IMR-90 (cell line): ENCODE data around the gene HAAO. TPM values are rescaled to one million over a fixed set of nuclear protein-coding genes. Genes with fewer than 3 reads are reported as not detected.

Experiments
- ATAC-seq: fragments of 200-7000 bp; cut with Tn5 transposase; 2 replicates; pipeline ENCODE4 v1.9.1; 2020; ENCODE audit warnings: low read depth, mild to moderate bottlenecking, moderate library complexity
- BruUV-seq: library from RNA; stranded (reverse); fragments of 400-500 nt; replicated peaks from 2 replicates; lab custom pipeline; 2021; lab: Mats Ljungman, UMichigan
- CTCF ChIA-PET: fragments of 300-600 bp; formaldehyde crosslinking; extraction: SDS; loops from one replicate; lab custom pipeline; 2021; ENCODE audit warnings: antibody characterized with exemption; lab: Yijun Ruan, JAX
- POLR2A ChIA-PET: fragments of 300-600 bp; sonication (Branson Sonifier 250); formaldehyde crosslinking; loops from one replicate; lab custom pipeline; 2022; ENCODE audit warnings: antibody characterized with exemption; ENCODE audit not compliant: unreplicated experiment; lab: Charles Lee
- DNase-seq: peaks from one replicate; pipeline ENCODE4 v3.0.0; 2013
- H2AFZ ChIP-seq: replicated peaks from 2 replicates; pipeline ENCODE3; 2013; ENCODE audit warnings: low read length, mild to moderate bottlenecking; ENCODE audit not compliant: poor library complexity
- H2AK5ac ChIP-seq: 2 replicates; pipeline ENCODE4 v1.6.1; 2013; ENCODE audit warnings: low read depth, low read length, inconsistent platforms
- H2AK9ac ChIP-seq: replicated peaks from 2 replicates; pipeline ENCODE3; 2013; ENCODE audit warnings: mild to moderate bottlenecking, low read depth, low read length, moderate library complexity; ENCODE audit not compliant: poor library complexity
- H2BK120ac ChIP-seq: 2 replicates; pipeline ENCODE4 v1.6.1; 2013; ENCODE audit warnings: low read depth, low read length, inconsistent platforms
- H2BK15ac ChIP-seq: 3 replicates; pipeline ENCODE4 v1.6.1; 2013; ENCODE audit warnings: low read depth, low read length, inconsistent platforms
- H2BK20ac ChIP-seq: 2 replicates; pipeline ENCODE4 v1.6.1; 2013; ENCODE audit warnings: low read depth, mild to moderate bottlenecking, inconsistent platforms, low read length, moderate library complexity
- H2BK5ac ChIP-seq: 2 replicates; pipeline ENCODE4 v1.6.1; 2013; ENCODE audit warnings: mild to moderate bottlenecking, low read depth, low read length, inconsistent platforms; ENCODE audit not compliant: poor library complexity, severe bottlenecking
- H3K14ac ChIP-seq: replicated peaks from 2 replicates; pipeline ENCODE4 v1.6.1; 2013; ENCODE audit warnings: low read depth, low read length, inconsistent platforms
- H3K18ac ChIP-seq: 2 replicates; pipeline ENCODE4 v1.6.1; 2013; ENCODE audit warnings: low read depth, low read length, control low read depth
- H3K23ac ChIP-seq: 2 replicates; pipeline ENCODE4 v1.6.1; 2013; ENCODE audit warnings: low read depth, low read length, inconsistent platforms
- H3K27ac ChIP-seq: 2 replicates; pipeline ENCODE4 v1.5.1; 2013; ENCODE audit warnings: mild to moderate bottlenecking, control low read depth, low read length; ENCODE audit not compliant: insufficient read depth
- H3K27me3 ChIP-seq: 2 replicates; pipeline ENCODE4 v1.6.1; 2013; ENCODE audit warnings: low read length; ENCODE audit not compliant: control insufficient read depth, insufficient read depth
- H3K36me3 ChIP-seq: 2 replicates; pipeline ENCODE4 v1.6.1; 2013; ENCODE audit warnings: low read length, mixed read lengths; ENCODE audit not compliant: control insufficient read depth, insufficient read depth
- H3K4ac ChIP-seq: 2 replicates; pipeline ENCODE4 v1.6.1; 2013; ENCODE audit warnings: low read depth, low read length, inconsistent platforms
- H3K4me1 ChIP-seq: 2 replicates; pipeline ENCODE4 v1.6.1; 2013; ENCODE audit warnings: low read length, mixed read lengths; ENCODE audit not compliant: control insufficient read depth, insufficient read depth
- H3K4me2 ChIP-seq: 2 replicates; pipeline ENCODE4 v1.6.1; 2013; ENCODE audit warnings: low read depth, mild to moderate bottlenecking, control low read depth, low read length, moderate library complexity
- H3K4me3 ChIP-seq: 2 replicates; pipeline ENCODE4 v1.5.1; 2013; ENCODE audit warnings: low read depth, mild to moderate bottlenecking, control low read depth, low read length, moderate library complexity; ENCODE audit not compliant: insufficient read depth
- H3K56ac ChIP-seq: 2 replicates; pipeline ENCODE4 v1.6.1; 2013; ENCODE audit warnings: low read length, inconsistent platforms; ENCODE audit not compliant: insufficient read depth; ENCODE audit errors: extremely low read depth
- H3K79me1 ChIP-seq, 2 experiments: 2 replicates each; pipeline ENCODE4 v1.6.1; 2013; ENCODE audit warnings: low read length in 2 of 2, inconsistent platforms in 1 of 2, low read depth in 1 of 2
- H3K9ac ChIP-seq: 2 replicates; pipeline ENCODE4 v1.6.1; 2013; ENCODE audit warnings: low read depth, low read length, control low read depth
- H3K9me1 ChIP-seq: 2 replicates; pipeline ENCODE4 v1.6.1; 2013; ENCODE audit warnings: low read length, inconsistent platforms; ENCODE audit not compliant: insufficient read depth
- H3K9me3 ChIP-seq: 2 replicates; pipeline ENCODE4 v1.6.1; 2013; ENCODE audit warnings: low read length; ENCODE audit not compliant: control insufficient read depth, insufficient read depth
- H4K20me1 ChIP-seq: 2 replicates; pipeline ENCODE4 v1.6.1; 2013; ENCODE audit warnings: low read length, inconsistent platforms; ENCODE audit not compliant: insufficient read depth
- H4K5ac ChIP-seq: 2 replicates; pipeline ENCODE4 v1.6.1; 2013; ENCODE audit warnings: mild to moderate bottlenecking, low read depth, low read length, control low read depth
- H4K8ac ChIP-seq, 2 experiments: 2 replicates each; pipeline ENCODE4 v1.6.1; 2013; ENCODE audit warnings: low read depth in 2 of 2, low read length in 2 of 2, control low read depth in 1 of 2, inconsistent platforms in 1 of 2
- H4K91ac ChIP-seq: 2 replicates; pipeline ENCODE4 v1.6.1; 2013; ENCODE audit warnings: low read depth, low read length, inconsistent platforms; ENCODE audit not compliant: insufficient read depth
- ELK1 ChIP-seq: fragments of 150-350 bp; IDR thresholded peaks from 2 replicates; pipeline ENCODE4 v1.6.1; 2016; ENCODE audit warnings: low read depth, mild to moderate bottlenecking, low read length, moderate library complexity, borderline replicate concordance
- MAZ ChIP-seq: IDR thresholded peaks from 2 replicates; pipeline ENCODE4 v1.6.1; 2012; ENCODE audit warnings: low read depth, mild to moderate bottlenecking, low read length, improper control_type of control experiment, moderate library complexity, borderline replicate concordance
- MXI1 ChIP-seq: IDR thresholded peaks from 2 replicates; pipeline ENCODE4 v1.6.1; 2012; ENCODE audit warnings: low read depth, mild to moderate bottlenecking, low read length, moderate library complexity, borderline replicate concordance
- POLR2A ChIP-seq: IDR thresholded peaks from 2 replicates; pipeline ENCODE4 v1.6.1; 2012; ENCODE audit warnings: mild to moderate bottlenecking, low read depth, low read length
- RAD21 ChIP-seq: IDR thresholded peaks from 2 replicates; pipeline ENCODE4 v1.6.1; 2012; ENCODE audit warnings: low read length, improper control_type of control experiment
- RCOR1 ChIP-seq: IDR thresholded peaks from 2 replicates; pipeline ENCODE4 v1.6.1; 2012; ENCODE audit warnings: mild to moderate bottlenecking, low read length, improper control_type of control experiment; ENCODE audit not compliant: insufficient replicate concordance
- SMC3 ChIP-seq: fragments of 150-350 bp; IDR thresholded peaks from 2 replicates; pipeline ENCODE4 v1.6.1; 2016; ENCODE audit warnings: low read depth, mild to moderate bottlenecking, antibody characterized with exemption, low read length, moderate library complexity
- WGBS, 2 experiments: methylation state at CpG; one replicate each; pipeline versions ENCODE4 v1.1.5 to v1.1.7; 2013; ENCODE audit warnings: missing lambda C conversion rate in 2 of 2; ENCODE audit not compliant: insufficient read length in 1 of 2; ENCODE audit errors: extremely low coverage in 2 of 2; 5-methylcytosine and 5-hydroxymethylcytosine counted together
- dilution Hi-C: fragments of 300-500 bp; cut with HindIII; formaldehyde crosslinking; loops from one replicate; pipeline ENCODE4 v1.14.3; 2018; ENCODE audit warnings: low sequenced_read_pairs; ENCODE audit not compliant: unreplicated experiment
- in situ Hi-C: fragments of 300-500 bp; cut with MboI; formaldehyde crosslinking; loops from 3 replicates; pipeline ENCODE4 v1.14.3; 2019; ENCODE audit warnings: low sequenced_read_pairs, inconsistent platforms, mixed read lengths
- intact Hi-C: fragments of 100-400 bp; cut with micrococcal nuclease; formaldehyde crosslinking; loops from 2 replicates; pipeline ENCODE4 v1.10.0; 2022
- polyA plus RNA-seq, 3 experiments: library from polyadenylated mRNA; depleted of rRNA; stranded (reverse); fragments of >200 nt; gene quantifications; 2 replicates each; pipeline ENCODE4 v1.2.3, GENCODE V29; 2012; ENCODE audit warnings: low replicate concordance in 1 of 3
- total RNA-seq: library from RNA; depleted of rRNA; stranded (reverse); fragments of >200 nt; gene quantifications from 2 replicates; pipeline ENCODE4 v1.2.3, GENCODE V29; 2012

HAAO gene
- total and polyA plus RNA-seq, 2 of the 4 experiments (the other 2 are of a cell fraction), result 0.05 to 0.18 TPM

- CTCF ChIA-PET, result interaction anchor here (0.6 kb wide), 1 partner anchor 13 kb away, joined by 4 read pairs; no protein-coding TSS in a partner anchor
- Histone ChIP-seq H4K91ac (no peak overlapping the region), H2AFZ (no peak overlapping the region), H3K4ac (no peak overlapping the region), H2BK5ac (no peak overlapping the region), H4K8ac (no peak overlapping the region), H2AK5ac (no peak overlapping the region), H2BK120ac (no peak overlapping the region), H4K20me1 (no peaks in the 10 kb centered on the region), H3K36me3 (no peaks in the 10 kb centered on the region), H3K27ac (no peak overlapping the region), H2BK15ac (no peak overlapping the region), H3K23ac (no peak overlapping the region), H3K56ac (no peak overlapping the region), H2AK9ac (no peak overlapping the region), H3K27me3 (peaks cover 5% of the 10 kb centered on the region; the same call in 1 of the 2 replicates), H3K79me1 (no peaks in the 10 kb centered on the region), H3K9ac (no peak overlapping the region), H3K4me2 (no peak overlapping the region), H3K14ac (no peak overlapping the region), H3K4me1 (peaks cover 14% of the 10 kb centered on the region), H3K4me3 (no peak overlapping the region), H3K9me1 (no peaks in the 10 kb centered on the region), H2BK20ac (no peak overlapping the region), H4K5ac (no peak overlapping the region), H3K9me3 (peaks cover 2% of the 10 kb centered on the region), H3K18ac (peak overlapping the region; percentile 35; the same call in 1 of the 2 replicates)
- ATAC-seq (no peak), DNase-seq (no peak)
- intact Hi-C loops (loop anchor here (5.0 kb wide), 1 partner anchor 93 kb away; no protein-coding TSS in a partner anchor), in situ Hi-C loops (no loop called here), dilution Hi-C loops (no loop called here)
- TF ChIP-seq RAD21 (no peak), POLR2A (no peak), RCOR1 (no peak), MAZ (no peak), ELK1 (no peak), SMC3 (no peak), MXI1 (no peak)
- 100% methylated on average over 2 of the region's 4 CpGs; no CpG with 5 or more reads in 1 of the 2 experiments for WGBS, 2 experiments
- BruUV-seq, result no TSS peak
- POLR2A ChIA-PET, result interaction anchor here (0.6 to 1.7 kb wide), 3 partner anchors 10 to 273 kb away, joined by 3 to 16 read pairs (median 4); no protein-coding TSS in a partner anchor
Measured at GRCh38 chr2:42800461-42800962, 8.1 kb upstream of the HAAO start.
